ENCODE results near the gene USP17L17.
"Not testable (repeated sequence)": the region's sequence is repeated elsewhere in the genome, so short reads cannot be mapped to it uniquely, and the experiment has no call there.

- TF ChIP-seq CTCF (conservative IDR thresholded peaks at IDR 0.05; ENCODE audit: low read length); EZH2phosphoT487 (IDR thresholded peaks at IDR 0.05; ENCODE audit: borderline replicate concordance, low read depth, low read length): not testable (repeated sequence)
Observed at GRCh38 chr4:9243579-9243978, at the start of gene USP17L17.

Measured in OCI-LY7 (cell line).